ENCODE data around the gene MEFV. TPM values are rescaled to one million over a fixed set of nuclear protein-coding genes. Genes with fewer than 3 reads are reported as not detected.

MEFV gene
- total and polyA plus RNA-seq, 10 of the 15 experiments (the other 5 are each of a cell fraction or from before 2014, with no cell fraction given) = 0.03 to 0.11 (median 0.09) TPM; not detected in 5

DNA sequence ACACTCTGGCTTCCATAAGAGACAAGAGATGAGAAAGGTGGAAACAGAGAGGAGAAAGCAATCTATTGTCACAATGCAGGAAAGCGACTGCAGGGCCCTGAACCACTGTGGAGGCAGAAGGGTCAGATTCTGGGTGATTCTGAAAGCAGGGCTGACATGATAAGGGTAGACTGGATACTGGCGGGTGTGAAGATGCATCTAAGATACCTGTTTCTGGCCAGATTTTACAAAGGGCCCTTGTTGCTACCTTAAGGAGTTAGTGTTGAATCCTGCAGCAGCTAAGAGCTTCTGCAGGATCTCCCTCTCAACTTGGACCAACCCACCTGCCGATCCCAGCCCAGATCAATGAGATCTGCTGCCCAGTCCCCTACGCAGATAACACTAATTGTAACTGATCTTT lies 6.1 kb upstream of the MEFV start (continued):
- TF ChIP-seq, protein P1, sequence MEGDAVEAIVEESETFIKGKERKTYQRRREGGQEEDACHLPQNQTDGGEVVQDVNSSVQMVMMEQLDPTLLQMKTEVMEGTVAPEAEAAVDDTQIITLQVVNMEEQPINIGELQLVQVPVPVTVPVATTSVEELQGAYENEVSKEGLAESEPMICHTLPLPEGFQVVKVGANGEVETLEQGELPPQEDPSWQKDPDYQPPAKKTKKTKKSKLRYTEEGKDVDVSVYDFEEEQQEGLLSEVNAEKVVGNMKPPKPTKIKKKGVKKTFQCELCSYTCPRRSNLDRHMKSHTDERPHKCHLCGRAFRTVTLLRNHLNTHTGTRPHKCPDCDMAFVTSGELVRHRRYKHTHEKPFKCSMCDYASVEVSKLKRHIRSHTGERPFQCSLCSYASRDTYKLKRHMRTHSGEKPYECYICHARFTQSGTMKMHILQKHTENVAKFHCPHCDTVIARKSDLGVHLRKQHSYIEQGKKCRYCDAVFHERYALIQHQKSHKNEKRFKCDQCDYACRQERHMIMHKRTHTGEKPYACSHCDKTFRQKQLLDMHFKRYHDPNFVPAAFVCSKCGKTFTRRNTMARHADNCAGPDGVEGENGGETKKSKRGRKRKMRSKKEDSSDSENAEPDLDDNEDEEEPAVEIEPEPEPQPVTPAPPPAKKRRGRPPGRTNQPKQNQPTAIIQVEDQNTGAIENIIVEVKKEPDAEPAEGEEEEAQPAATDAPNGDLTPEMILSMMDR (IDR thresholded peaks at IDR 0.05 in 2 of 3, conservative IDR thresholded peaks at IDR 0.05 in 1 of 3; ENCODE audit: control insufficient read depth in 2 of 3, extremely low read depth in 1 of 3, insufficient read depth in 1 of 3, low read depth in 3 of 3, low read length in 3 of 3) = no peak
- TF ChIP-seq SMAD1 (IDR thresholded peaks at IDR 0.05; ENCODE audit: low read depth, partially characterized antibody) (no peak), BMI1 (IDR thresholded peaks at IDR 0.05; ENCODE audit: borderline replicate concordance) (no peak)

DNA sequence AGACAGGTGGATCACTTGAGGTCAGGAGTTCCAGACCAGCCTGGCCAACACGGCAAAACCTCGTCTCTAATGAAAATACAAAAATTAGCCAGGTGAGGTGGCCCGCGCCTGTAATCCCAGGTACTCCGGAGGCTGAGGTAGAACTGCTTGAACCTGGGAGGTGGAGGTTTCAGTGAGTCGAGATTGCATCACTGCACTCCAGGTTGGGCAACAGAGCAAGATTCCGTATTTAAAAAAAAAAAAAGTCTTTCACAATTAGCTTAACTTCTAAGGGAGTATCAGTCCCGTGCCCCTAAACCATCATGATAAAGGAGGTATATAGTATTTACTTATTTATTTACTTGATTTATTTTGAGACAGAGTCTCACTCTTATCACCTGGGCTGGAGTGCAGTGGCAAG lies 3.4 kb upstream of the MEFV start:
- no peaks in the 10 kb centered on the region for H3K79me2 ChIP-seq (ENCODE audit: control insufficient read depth, insufficient read depth, low read length)
- no peak overlapping the region for H2AFZ ChIP-seq (ENCODE audit: control insufficient read depth, low read depth, low read length)
- ChIA-PET CTCF (no interaction called here), SMC1A (ENCODE audit: uncharacterized antibody, unreplicated experiment) (no interaction called here), RAD21 (ENCODE audit: unreplicated experiment) (no interaction called here), POLR2A (no interaction called here)
- no peaks in the 10 kb centered on the region for H4K20me1 ChIP-seq (ENCODE audit: control insufficient read depth, insufficient read depth)
- DNase-seq (ENCODE audit: low read depth, low spot score) (no peak), ATAC-seq (no peak), FAIRE-seq (no peak)
- H3K4me3 ChIP-seq = no peak overlapping the region
- H3K27ac ChIP-seq (ENCODE audit: control insufficient read depth, insufficient read depth) = no peak overlapping the region
- 75% methylated on average over 8 of the region's 8 CpGs for WGBS (ENCODE audit: insufficient coverage, insufficient replicate concordance, low lambda C conversion rate, missing lambda C conversion rate)
- no TSS peak for BruUV-seq (replicated peaks)
- in situ Hi-C loops (cut with MboI) (no loop called here), intact Hi-C loops (cut with micrococcal nuclease; ENCODE audit: unreplicated experiment) (loop anchor here (5.0 to 10.0 kb wide), 2 partner anchors 105 to 242 kb away; partner anchors contain the start of gene CLUAP1)
- no peaks in the 10 kb centered on the region for H3K27me3 ChIP-seq (replicated peaks in 1 of 2; ENCODE audit: control insufficient read depth in 2 of 2, insufficient read depth in 2 of 2, low read length in 1 of 2)
- H3K36me3 ChIP-seq (ENCODE audit: control insufficient read depth in 2 of 2, insufficient read depth in 2 of 2, low read length in 1 of 2) = no peaks in the 10 kb centered on the region
- H3K9ac ChIP-seq (ENCODE audit: control insufficient read depth, insufficient read depth, low read length) = no peak overlapping the region
- no peak overlapping the region for H3K4me2 ChIP-seq (ENCODE audit: control insufficient read depth, insufficient read depth)
- no peaks in the 10 kb centered on the region; the same call in 2 of the 3 replicates for H3K9me3 ChIP-seq (replicated peaks; ENCODE audit: control insufficient read depth, insufficient read depth, low read length)
- TF ChIP-seq, protein P2, sequence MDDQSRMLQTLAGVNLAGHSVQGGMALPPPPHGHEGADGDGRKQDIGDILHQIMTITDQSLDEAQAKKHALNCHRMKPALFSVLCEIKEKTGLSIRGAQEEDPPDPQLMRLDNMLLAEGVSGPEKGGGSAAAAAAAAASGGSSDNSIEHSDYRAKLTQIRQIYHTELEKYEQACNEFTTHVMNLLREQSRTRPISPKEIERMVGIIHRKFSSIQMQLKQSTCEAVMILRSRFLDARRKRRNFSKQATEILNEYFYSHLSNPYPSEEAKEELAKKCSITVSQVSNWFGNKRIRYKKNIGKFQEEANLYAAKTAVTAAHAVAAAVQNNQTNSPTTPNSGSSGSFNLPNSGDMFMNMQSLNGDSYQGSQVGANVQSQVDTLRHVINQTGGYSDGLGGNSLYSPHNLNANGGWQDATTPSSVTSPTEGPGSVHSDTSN (IDR thresholded peaks at IDR 0.05; ENCODE audit: insufficient replicate concordance, low read depth, low read length) = no peak
- no peak for TF ChIP-seq PAX5 (IDR thresholded peaks at IDR 0.05; ENCODE audit: borderline replicate concordance, low read depth, low read length)
- TF ChIP-seq, protein P3, sequence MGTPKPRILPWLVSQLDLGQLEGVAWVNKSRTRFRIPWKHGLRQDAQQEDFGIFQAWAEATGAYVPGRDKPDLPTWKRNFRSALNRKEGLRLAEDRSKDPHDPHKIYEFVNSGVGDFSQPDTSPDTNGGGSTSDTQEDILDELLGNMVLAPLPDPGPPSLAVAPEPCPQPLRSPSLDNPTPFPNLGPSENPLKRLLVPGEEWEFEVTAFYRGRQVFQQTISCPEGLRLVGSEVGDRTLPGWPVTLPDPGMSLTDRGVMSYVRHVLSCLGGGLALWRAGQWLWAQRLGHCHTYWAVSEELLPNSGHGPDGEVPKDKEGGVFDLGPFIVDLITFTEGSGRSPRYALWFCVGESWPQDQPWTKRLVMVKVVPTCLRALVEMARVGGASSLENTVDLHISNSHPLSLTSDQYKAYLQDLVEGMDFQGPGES (IDR thresholded peaks at IDR 0.05) = no peak
- TF ChIP-seq, protein P4, sequence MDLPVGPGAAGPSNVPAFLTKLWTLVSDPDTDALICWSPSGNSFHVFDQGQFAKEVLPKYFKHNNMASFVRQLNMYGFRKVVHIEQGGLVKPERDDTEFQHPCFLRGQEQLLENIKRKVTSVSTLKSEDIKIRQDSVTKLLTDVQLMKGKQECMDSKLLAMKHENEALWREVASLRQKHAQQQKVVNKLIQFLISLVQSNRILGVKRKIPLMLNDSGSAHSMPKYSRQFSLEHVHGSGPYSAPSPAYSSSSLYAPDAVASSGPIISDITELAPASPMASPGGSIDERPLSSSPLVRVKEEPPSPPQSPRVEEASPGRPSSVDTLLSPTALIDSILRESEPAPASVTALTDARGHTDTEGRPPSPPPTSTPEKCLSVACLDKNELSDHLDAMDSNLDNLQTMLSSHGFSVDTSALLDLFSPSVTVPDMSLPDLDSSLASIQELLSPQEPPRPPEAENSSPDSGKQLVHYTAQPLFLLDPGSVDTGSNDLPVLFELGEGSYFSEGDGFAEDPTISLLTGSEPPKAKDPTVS (IDR thresholded peaks at IDR 0.05; ENCODE audit: low read depth, low read length) = no peak
- no peak for TF ChIP-seq BCL11A (IDR thresholded peaks at IDR 0.05; ENCODE audit: low read depth, low read length)
- no peak for TF ChIP-seq KLF5 (IDR thresholded peaks at IDR 0.05; ENCODE audit: partially characterized antibody)
- no peak for TF ChIP-seq EZH2 (IDR thresholded peaks at IDR 0.05; ENCODE audit: borderline replicate concordance, control insufficient read depth, low read depth, low read length)
- TF ChIP-seq DPF2 (IDR thresholded peaks at IDR 0.05) = no peak
- TF ChIP-seq, protein P5, sequence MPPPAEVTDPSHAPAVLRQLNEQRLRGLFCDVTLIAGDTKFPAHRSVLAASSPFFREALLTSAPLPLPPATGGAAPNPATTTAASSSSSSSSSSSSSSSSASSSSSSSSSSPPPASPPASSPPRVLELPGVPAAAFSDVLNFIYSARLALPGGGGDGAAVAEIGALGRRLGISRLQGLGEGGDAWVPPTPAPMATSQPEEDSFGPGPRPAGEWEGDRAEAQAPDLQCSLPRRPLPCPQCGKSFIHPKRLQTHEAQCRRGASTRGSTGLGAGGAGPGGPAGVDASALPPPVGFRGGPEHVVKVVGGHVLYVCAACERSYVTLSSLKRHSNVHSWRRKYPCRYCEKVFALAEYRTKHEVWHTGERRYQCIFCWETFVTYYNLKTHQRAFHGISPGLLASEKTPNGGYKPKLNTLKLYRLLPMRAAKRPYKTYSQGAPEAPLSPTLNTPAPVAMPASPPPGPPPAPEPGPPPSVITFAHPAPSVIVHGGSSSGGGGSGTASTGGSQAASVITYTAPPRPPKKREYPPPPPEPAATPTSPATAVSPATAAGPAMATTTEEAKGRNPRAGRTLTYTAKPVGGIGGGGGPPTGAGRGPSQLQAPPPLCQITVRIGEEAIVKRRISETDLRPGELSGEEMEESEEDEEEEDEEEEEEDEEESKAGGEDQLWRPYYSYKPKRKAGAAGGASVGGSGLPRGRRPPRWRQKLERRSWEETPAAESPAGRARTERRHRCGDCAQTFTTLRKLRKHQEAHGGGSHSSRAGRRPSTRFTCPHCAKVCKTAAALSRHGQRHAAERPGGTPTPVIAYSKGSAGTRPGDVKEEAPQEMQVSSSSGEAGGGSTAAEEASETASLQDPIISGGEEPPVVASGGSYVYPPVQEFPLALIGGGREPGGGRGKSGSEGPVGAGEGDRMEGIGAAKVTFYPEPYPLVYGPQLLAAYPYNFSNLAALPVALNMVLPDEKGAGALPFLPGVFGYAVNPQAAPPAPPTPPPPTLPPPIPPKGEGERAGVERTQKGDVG (CRISPR knock-in tag; IDR thresholded peaks at IDR 0.05) = no peak
- TF ChIP-seq SMARCA5 (IDR thresholded peaks at IDR 0.05) = no peak
- peaks cover 6% of the 10 kb centered on the region; the same call in 1 of the 2 replicates for H3K4me1 ChIP-seq (ENCODE audit: control insufficient read depth, insufficient read depth, low read length)
